Stromal cell of bone marrow (primary cell): ENCODE measurements around the gene ZNF407.

ENCODE experiments used
- DNase-seq: peaks from one replicate; pipeline ENCODE4 v3.0.0-alpha.2; 2012; ENCODE audit warnings: low read depth

ZNF407 gene

GRCh38 chr18:74878267-74878666 lies 280.6 kb downstream of the ZNF407 start:
- no peak for DNase-seq

DNA sequence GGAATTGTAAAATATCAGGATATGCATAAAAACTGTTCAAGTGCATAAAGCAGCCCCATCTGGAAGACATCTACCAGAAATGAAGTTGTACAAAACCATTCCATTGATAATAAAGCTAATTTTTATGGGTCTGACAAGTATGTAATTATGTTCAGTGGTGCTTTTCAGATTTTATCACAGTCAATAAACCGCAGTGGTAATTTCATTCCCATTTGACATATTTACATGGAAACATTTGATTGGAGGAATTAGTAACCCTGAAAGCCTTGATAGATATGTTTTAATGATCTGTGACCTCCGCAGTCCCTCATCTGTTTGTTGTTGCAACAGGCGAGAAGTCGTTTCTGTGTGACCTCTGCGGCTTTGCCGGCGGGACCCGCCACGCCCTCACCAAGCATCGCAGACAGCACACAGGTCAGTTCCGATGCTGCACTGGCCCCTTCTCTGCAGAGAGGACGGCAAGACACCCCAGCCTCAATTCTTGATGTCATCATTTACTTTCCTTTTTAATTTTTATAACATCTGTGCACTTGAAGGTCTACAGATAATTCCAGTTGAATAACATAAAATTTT lies 283.1 kb downstream of the ZNF407 start:
- DNase-seq, result no peak

GRCh38 chr18:74892066-74892627 lies 294.5 kb downstream of the ZNF407 start:
- no peak for DNase-seq

DNA sequence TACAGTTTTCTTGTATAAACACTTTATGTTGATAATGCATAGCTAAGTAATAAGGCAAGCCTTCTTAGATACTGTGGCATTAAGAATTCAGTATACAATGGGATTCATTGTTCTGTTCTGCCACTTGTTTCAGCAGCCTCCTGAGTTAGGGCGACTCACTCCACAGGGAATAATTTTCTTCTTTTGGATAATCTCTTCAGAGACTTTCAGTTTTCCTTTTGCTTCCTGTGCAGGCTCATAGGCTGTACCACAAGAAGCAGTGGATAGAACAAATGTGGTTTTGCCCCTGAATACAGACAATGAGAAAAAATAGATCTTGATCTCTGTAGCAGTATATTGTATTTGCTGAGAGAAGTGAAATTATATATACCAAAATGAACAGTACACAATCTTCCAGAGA lies 298.0 kb downstream of the ZNF407 start:
- peak; percentile 19 for DNase-seq

DNA sequence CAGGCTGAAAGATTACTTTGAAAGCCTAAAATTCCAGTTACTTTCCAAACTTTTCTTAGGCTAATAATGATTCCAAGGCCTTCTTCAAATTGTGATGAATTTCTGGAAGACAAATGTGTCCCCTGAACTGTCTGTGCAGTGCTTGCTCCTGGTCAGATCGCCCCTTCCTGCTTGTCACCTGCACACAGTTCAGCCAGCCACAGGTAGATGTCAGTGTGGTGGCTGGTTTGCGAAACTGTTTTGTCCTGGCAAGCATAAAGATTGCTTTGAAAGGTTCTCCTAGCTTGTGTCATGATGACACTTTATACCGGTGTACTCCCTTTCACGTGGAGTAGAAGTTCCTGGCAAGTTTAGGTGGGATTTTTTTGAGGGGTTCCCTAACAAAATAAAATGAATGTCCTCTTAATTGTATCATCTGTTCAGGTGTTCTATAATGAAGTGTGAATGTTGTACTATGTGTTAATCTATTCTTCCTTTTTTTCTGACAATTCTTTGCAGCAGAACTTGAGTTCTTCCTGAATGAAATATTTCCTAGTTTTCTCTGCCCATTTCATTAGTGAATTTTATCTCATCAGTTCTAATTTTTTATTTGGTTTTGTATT lies 298.8 kb downstream of the ZNF407 start:
- DNase-seq, result no peak

DNA sequence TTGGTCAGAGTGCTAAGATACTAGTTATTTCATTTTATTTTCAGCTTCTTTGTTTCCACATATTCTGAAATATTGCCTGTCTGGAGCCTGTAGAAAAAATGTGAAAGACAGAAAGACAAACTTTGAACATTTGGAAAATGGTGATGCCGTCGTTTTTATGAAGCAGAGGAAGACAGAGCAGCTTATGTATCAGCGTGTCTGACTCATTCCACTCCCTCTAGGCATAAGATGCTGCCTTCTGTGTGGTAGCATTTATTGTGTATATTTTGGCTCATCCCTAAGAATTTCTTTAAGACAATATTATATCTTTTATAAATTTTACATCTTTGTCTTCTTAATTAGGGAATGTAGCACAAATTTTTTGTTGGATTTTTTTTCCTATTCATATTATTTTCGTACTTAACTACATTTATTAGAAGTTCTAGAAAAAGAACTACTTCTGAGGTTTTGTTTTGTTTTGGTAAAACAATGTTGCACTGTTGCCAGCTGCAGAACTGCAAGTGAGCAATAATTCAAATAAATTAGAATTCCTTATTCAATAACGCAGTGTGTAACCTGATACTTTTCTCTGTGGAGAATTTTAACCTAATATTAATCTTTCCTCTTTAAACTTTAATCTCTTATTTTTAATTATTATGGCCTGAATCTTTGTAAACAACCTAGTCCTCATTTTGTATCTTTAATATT lies 300.4 kb downstream of the ZNF407 start:
- DNase-seq, result peak; percentile 46

DNA sequence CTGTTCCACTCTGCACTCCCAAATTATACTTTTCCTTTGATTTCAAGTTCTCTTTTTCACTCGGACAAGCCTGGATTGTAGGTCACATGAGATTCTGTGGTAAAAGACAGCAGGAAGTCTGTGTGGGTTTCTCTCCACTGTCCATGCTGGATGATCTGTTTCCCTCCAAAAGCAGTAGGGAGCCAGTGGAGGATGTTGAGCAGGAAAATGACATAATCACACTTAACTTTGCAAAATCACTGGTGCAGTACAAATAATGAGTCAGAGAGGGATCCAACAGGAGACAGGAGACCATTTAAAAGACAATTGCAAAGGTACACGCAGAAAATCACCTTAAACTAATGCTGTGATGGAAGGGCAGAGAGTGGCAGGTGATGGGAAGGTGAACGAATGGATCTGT lies 301.3 kb downstream of the ZNF407 start:
- peak; percentile 33 for DNase-seq

DNA sequence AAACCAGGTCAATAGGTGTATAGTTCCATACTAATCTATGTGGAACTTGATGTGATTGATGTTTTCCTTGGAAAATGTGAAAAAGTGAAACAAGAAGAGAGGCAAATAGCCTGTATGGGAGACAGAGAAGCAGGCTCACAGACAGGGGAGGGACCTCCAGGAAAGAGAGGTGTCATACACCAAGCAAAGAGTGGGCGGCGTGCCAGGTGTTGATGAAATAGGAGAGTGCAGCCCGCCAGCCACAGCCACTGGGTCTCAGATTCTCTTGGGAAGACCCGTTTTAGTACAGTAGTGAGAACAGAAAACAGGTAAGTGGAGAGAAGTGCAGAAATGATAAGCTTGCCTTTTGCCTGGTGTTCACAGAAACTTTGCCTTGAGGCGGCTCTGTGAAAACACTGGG lies 301.9 kb downstream of the ZNF407 start:
- no peak for DNase-seq

GRCh38 chr18:74901362-74902146 lies 303.9 kb downstream of the ZNF407 start:
- no peak for DNase-seq

- no peak for DNase-seq
Measured at GRCh38 chr18:74902147-74902455, 304.4 kb downstream of the ZNF407 start.

- DNase-seq, result no peak
Measured at GRCh38 chr18:74905247-74905646, 307.6 kb downstream of the ZNF407 start.

DNA sequence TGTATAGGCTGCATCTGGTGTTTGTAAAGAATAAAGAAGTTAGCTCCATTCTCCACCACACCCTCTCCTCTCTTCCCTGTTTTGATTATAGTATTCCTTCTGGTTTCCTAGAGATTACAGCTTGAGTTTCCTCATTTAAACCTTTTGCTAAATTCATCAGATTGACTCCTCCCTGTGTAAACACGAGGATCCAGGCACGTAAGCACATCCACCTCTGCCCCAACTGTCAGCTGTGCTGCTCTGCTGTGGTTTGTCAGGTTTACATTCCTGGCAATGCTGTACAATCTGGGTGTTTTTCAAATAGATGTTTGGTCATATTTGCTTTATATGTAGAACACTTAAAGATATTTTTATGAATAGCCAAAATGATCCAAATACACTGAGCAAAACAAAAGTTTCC lies 308.5 kb downstream of the ZNF407 start:
- no peak for DNase-seq

GRCh38 chr18:74914052-74914591 lies 316.5 kb downstream of the ZNF407 start:
- no peak for DNase-seq

GRCh38 chr18:74914648-74915047 lies 317.0 kb downstream of the ZNF407 start:
- no peak for DNase-seq

- no peak for DNase-seq
Measured at GRCh38 chr18:74916773-74917393, 319.2 kb downstream of the ZNF407 start.

- DNase-seq, result no peak
Measured at GRCh38 chr18:74918276-74918790, 320.7 kb downstream of the ZNF407 start.

DNA sequence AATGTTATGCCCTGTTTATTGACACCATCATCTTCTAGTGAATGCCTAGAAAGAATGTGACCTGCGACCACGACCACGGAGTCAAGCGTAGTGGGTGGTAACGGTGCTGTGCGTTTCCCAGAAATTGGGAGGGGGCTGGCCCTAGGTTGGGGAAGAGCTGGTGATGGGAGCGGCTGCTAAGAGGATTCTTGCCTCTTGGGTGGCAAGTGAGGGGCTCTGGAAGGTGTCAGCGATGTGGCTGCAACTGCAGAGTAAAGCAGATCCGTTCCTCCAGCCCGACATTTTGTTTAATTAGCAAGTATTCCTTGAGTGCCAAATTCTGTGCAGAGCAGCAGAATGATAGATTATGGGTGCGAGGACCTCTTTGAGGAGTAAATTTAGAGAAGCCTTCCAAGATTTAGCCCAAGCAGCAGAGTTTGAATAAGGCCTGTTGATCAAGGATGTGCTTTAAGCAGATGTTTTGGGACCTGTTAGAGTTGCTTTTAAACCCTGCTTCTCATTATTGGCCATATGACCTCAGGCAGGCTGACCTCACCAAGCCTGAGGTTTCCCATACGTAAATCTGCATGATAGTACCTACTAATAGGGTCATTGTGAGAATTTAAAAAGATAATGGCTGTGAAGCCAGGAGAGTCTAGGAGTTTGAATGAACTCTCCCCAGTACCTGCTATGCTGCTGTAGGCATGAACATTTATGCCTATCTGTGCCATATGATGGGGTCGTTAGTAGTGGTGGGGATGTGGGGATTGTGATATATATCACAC lies 323.6 kb downstream of the ZNF407 start:
- no peak for DNase-seq

DNA sequence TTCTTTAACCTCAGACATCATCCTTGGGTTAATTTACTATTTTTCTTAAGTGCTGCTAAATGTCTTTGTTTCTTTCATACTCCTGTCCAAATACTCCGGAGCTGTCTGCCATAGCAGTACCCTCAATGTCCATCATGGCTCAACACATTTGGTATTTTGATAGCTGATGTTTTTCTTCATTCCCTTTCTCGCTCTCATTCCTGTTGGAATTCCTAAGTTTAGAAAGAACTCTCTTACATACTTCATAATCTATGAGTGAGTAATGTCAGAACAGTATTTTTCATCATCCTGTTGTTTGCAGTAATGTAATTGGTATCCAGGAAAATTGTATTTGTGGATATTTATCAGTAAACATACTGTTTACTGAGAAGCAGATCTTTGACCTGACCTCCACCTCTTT lies 328.4 kb downstream of the ZNF407 start:
- DNase-seq, result no peak

GRCh38 chr18:74928194-74928968 lies 330.7 kb downstream of the ZNF407 start:
- no peak for DNase-seq

GRCh38 chr18:74929110-74929509 lies 331.4 kb downstream of the ZNF407 start:
- no peak for DNase-seq
